WERI-Rb-1 (cell line): Measurements from ENCODE around the gene HOXA7.

Experiments used
- DNase-seq: peaks from one replicate; pipeline ENCODE4 v3.0.0-alpha.2; 2020
- H3K27ac ChIP-seq: fragments of 250-450 bp; sonication (Bioruptor Pico); 2 replicates; pipeline ENCODE4 v1.5.1; 2020; ENCODE audit warnings: mild to moderate bottlenecking, moderate library complexity
- H3K27me3 ChIP-seq: fragments of 250-450 bp; sonication (Bioruptor Pico); 2 replicates; pipeline ENCODE4 v1.5.1; 2021; ENCODE audit warnings: mild to moderate bottlenecking, low read depth, moderate library complexity; ENCODE audit not compliant: insufficient read depth, severe bottlenecking
- H3K36me3 ChIP-seq: fragments of 250-450 bp; sonication (Bioruptor Pico); 2 replicates; pipeline ENCODE4 v1.5.1; 2020; ENCODE audit warnings: mild to moderate bottlenecking, moderate library complexity
- H3K4me3 ChIP-seq: 2 replicates; pipeline ENCODE4 v1.5.1; 2011; ENCODE audit warnings: low read depth, mild to moderate bottlenecking, control low read depth, low read length
- H3K9me3 ChIP-seq: fragments of 250-450 bp; sonication (Bioruptor Pico); 2 replicates; pipeline ENCODE4 v1.5.1; 2021; ENCODE audit warnings: mild to moderate bottlenecking, moderate library complexity; ENCODE audit not compliant: severe bottlenecking
- TF ChIP-seq, protein P1 (sequence below): IDR thresholded peaks from 2 replicates; pipeline ENCODE4 v1.5.1; 2011; ENCODE audit warnings: low read depth, mild to moderate bottlenecking, control low read depth, inconsistent platforms, low read length

HOXA7 gene

DNA sequence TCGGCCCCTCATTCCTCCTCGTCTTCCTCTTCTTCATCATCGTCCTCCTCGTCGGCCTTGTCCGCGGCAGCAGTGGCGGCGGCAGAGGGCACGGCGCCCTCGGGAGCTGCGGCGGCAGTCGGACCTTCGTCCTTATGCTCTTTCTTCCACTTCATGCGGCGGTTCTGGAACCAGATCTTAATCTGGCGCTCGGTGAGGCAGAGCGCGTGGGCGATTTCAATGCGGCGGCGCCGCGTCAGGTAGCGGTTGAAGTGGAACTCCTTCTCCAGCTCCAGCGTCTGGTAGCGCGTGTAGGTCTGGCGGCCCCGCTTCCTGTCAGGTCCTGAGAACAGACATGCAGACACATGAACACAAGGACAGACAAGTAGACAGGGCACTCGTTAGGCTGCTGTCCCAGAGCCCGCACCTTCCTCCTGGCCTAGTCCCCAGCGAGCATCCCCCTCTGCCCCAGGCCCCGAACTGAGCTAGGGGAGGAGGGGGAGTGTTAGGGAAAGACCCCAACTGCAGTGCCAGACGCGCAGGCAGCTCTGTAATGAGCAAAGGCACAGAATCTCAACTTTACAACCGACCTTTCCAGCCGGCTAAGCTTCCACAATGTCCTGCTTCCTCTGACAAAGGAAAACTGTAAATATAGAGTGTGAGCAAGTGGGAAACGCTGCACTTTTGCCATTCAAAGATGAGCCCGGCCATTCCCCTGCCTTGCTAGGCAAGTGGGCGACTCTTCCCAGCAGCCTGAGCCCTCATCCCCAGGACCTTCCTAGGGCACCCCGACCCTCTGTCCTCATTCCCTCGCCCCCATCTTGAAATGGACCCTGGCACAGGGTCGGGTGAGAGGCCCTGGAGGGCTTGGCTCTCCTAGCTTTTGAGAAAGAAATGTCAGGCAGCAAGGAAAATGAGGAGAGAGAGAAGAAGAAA, 1.3 kb downstream of the HOXA7 start:
- Histone ChIP-seq H3K27ac (no peak overlapping the region), H3K9me3 (peaks cover 13% of the 10 kb centered on the region), H3K27me3 (peaks cover 51% of the 10 kb centered on the region), H3K36me3 (no peaks in the 10 kb centered on the region), H3K4me3 (peak overlapping the region; percentile 73)
- peak; percentile 6 for DNase-seq
- TF ChIP-seq, protein P1, sequence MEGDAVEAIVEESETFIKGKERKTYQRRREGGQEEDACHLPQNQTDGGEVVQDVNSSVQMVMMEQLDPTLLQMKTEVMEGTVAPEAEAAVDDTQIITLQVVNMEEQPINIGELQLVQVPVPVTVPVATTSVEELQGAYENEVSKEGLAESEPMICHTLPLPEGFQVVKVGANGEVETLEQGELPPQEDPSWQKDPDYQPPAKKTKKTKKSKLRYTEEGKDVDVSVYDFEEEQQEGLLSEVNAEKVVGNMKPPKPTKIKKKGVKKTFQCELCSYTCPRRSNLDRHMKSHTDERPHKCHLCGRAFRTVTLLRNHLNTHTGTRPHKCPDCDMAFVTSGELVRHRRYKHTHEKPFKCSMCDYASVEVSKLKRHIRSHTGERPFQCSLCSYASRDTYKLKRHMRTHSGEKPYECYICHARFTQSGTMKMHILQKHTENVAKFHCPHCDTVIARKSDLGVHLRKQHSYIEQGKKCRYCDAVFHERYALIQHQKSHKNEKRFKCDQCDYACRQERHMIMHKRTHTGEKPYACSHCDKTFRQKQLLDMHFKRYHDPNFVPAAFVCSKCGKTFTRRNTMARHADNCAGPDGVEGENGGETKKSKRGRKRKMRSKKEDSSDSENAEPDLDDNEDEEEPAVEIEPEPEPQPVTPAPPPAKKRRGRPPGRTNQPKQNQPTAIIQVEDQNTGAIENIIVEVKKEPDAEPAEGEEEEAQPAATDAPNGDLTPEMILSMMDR = no peak

DNA sequence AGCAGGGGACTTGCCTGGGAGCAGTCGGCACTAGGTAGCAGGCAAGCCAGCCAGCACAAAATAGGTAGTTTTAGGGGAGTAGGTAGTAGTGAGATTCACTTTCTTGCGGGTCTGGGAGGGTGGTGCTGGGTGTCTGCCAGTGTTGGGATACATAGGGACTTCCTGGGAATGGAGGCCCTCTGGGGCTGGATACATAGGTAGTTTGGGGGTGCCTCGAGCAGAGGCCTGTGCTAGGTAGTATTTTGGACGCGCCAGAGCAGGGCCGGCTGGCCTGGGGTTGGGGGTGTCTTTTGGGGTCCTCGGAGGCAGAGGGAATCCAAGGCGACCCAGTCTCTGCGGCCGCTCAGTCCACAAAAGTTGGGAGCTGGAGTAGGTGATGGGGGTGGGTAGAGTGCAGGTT, 2.1 kb downstream of the HOXA7 start:
- TF ChIP-seq, protein P1 = no peak
- H3K27me3 ChIP-seq = peaks cover 53% of the 10 kb centered on the region
- H3K4me3 ChIP-seq = no peak overlapping the region

DNA sequence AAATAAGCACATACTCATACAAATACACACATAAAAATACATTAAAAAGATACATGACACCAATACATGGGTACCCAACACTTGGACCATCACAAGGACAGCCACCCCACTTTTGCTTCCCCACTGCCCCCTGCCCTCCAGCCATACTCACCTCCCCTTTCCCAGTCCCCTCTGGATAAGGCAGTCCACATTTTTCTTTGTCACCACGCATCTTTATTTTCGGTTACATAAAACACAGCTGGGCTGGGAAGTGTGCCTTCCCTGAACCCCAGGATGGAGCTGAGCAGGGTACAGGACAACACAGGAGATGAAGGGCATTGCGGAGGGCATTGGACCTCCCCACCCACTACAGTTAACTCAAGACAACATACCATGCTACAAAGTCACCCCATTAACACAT, 2.9 kb downstream of the HOXA7 start:
- Histone ChIP-seq H3K27me3 (peaks cover 54% of the 10 kb centered on the region), H3K4me3 (no peak overlapping the region)
- TF ChIP-seq, protein P1 = no peak

More for the DNA sequence above, 2.1 kb downstream of the HOXA7 start:
- Histone ChIP-seq H3K36me3 (no peaks in the 10 kb centered on the region), H3K9me3 (peaks cover 13% of the 10 kb centered on the region), H3K27ac (no peak overlapping the region)
- no peak for DNase-seq

DNA sequence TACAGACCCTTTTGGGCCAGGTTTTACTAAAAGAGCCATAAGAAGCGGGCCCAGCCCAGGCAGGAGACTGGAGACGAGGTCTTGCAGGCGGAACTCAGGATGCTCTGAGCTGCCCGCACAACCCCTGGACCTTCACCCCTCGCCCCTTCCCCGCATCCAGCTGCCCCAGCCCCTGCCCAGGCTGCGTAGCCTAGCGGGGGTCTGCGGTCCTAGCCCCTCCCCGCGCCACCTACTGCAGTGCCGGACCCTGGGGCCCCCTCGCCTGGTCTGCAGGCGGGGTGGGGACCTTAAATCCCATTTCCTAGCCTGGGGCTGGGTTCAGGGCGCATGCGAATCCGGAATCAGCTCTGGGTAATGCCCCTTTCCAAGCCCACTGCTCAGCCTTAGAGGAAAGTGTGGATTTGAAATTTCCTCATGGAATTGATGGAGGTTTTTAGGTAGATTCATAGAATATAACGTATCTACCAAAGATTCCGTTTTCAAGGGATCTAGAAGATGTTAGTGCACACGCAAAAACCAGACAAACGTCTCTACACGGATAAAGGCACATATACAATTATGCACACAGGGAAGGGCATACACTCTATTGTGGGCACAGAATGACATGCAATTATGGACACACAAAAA, 3.5 kb downstream of the HOXA7 start:
- DNase-seq = no peak
- Histone ChIP-seq H3K4me3 (no peak overlapping the region), H3K9me3 (peaks cover 13% of the 10 kb centered on the region), H3K36me3 (no peaks in the 10 kb centered on the region), H3K27ac (no peak overlapping the region), H3K27me3 (peaks cover 54% of the 10 kb centered on the region)
- TF ChIP-seq, protein P1 = no peak

More for the DNA sequence above, 2.9 kb downstream of the HOXA7 start:
- Histone ChIP-seq H3K27ac (no peak overlapping the region), H3K36me3 (no peaks in the 10 kb centered on the region), H3K9me3 (peaks cover 13% of the 10 kb centered on the region)
- DNase-seq = no peak

DNA sequence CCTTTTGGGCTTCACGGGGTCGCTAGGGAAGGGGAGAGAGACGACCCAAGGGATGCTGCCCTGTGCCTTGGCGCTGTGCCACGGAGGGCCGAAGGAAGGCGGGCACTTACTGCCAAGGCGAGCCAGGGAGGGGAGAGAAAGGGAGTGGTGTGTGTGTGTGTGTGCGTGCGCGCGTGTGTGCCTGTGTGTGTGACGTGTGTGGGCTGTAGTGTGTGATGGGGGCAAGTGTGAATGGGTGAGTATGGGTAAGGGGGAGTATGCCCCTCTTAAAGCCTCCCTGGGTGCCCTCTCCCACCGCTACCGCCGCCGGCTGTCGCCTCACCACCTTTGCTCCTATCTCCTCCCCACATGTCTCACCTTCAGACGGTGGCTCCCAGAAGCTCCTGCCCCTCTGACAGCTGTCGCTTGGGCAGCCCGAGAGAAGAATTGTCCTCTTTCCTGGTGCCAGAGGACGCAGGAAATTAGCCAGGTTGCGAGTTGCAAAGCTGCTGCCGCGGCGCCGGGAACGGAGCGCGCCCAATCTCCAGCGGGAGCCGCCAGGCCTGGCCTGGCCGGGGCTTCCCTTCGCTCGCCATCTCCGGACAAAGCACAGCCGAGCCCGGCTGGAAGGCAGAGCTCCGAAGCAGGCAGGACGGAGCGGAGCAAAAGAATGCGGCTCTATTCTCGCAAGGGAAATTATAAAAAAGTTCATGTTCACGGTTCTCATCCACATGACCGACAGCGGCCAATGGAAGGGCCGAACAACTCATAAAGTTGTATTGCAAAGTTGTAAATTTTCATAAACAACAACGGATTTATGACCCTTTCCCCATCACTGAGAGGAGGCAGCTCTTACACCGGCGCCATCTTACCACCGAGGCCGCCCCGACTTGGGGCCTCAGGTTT, 4.3 kb downstream of the HOXA7 start, which contains the start of gene HOXA3:
TSS of gene HOXA3 (minus strand) at position 653 of the 885 bp plus-strand sequence. CDS start 41,943 bp downstream, outside the sequence.
- H3K9me3 ChIP-seq = peaks cover 10% of the 10 kb centered on the region
- H3K27me3 ChIP-seq = peaks cover 57% of the 10 kb centered on the region
- no peaks in the 10 kb centered on the region for H3K36me3 ChIP-seq
- 0 out of 2 replicates have a peak within 1 kb of the TSS, but pooled peaks have one; percentile 68 for H3K27ac ChIP-seq
- TF ChIP-seq, protein P1 = no peak
- DNase-seq = peak; percentile 12
- H3K4me3 ChIP-seq = peak within 1 kb of the TSS; percentile 56
